Neutrophil (primary cell): ENCODE measurements around the gene XG.

ENCODE experiments used
- H3K27ac ChIP-seq: fragments of 200-600 bp; sonication (generic); 2 replicates; pipeline ENCODE4 v1.5.1; 2016; ENCODE audit warnings: mild to moderate bottlenecking, moderate library complexity
- H3K27me3 ChIP-seq: fragments of 200-600 bp; sonication (generic); 2 replicates; pipeline ENCODE4 v1.6.0; 2016; ENCODE audit warnings: mild to moderate bottlenecking
- H3K36me3 ChIP-seq: fragments of 200-600 bp; sonication (generic); 2 replicates; pipeline ENCODE4 v1.5.1; 2017
- H3K4me1 ChIP-seq, 2 experiments: fragments of 200-600 bp in 1 of 2; sonication (generic) in 1 of 2; 1 replicate in 1 of 2; 2 replicates in 1 of 2; pipeline versions ENCODE4 v1.5.1 to v1.6.1; 2013 to 2016; ENCODE audit warnings: low read depth in 1 of 2, low read length in 1 of 2, mild to moderate bottlenecking in 1 of 2, moderate library complexity in 1 of 2; ENCODE audit not compliant: control insufficient read depth in 1 of 2, insufficient read depth in 1 of 2
- H3K4me3 ChIP-seq, 2 experiments: fragments of 200-600 bp in 1 of 2; sonication (generic) in 1 of 2; 1 replicate in 1 of 2; 2 replicates in 1 of 2; pipeline ENCODE4 v1.5.1; 2013 to 2016; ENCODE audit warnings: low read depth in 1 of 2, low read length in 1 of 2, mild to moderate bottlenecking in 1 of 2, moderate library complexity in 1 of 2
- H3K9me3 ChIP-seq: fragments of 200-600 bp; sonication (generic); 2 replicates; pipeline ENCODE4 v1.5.1; 2016
- CTCF ChIP-seq: fragments of 200-600 bp; sonication (generic); IDR thresholded peaks from 2 replicates; pipeline ENCODE4 v1.5.1; 2016; ENCODE audit warnings: antibody characterized with exemption

XG gene

DNA sequence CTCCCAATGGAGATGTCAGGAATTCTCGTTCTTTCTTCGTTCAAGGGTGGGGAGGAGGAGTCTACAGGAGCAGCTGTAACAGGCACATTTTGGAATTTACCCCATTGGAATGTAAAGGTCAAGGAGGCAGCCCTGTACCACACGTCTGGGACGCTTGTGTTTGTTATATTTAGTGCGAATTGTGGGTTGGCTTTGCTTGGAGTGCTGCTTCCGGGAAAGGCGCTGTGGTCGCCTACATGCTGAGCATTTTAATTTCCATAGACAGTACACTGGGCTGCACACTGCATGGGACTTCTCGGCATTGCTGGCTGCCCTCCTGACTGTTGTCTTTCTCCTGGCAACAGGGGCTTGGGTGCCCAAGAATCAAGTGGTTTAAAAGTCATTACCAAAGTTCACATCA lies 89.7 kb downstream of the XG start:
- no peak overlapping the region for H3K27ac ChIP-seq

DNA sequence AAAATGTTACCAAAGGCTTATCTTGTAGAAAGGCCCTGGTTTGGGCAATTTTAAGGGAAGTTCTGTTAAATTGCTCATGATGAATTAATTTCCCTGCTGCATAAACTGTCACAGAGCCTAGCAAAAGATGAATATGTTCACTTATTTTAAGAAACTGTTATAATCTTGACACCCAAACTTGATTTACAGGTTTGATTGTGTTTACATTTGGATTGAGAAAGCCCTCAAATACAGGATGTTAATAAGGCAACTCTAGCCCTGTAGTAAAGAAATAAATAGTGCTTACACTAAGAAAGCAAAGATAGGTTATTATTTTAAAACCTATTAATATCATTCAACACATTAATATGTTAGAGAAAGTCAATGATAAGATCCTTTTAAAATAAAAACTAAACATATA lies 95.2 kb downstream of the XG start:
- H3K9me3 ChIP-seq, result no peaks in the 10 kb centered on the region
- no peak overlapping the region for H3K27ac ChIP-seq
- H3K36me3 ChIP-seq, result no peaks in the 10 kb centered on the region
- TF ChIP-seq CTCF, result no peak
- no peaks in the 10 kb centered on the region for H3K27me3 ChIP-seq
- H3K4me1 ChIP-seq, result no peaks in the 10 kb centered on the region
- no peak overlapping the region for H3K4me3 ChIP-seq

More for the DNA sequence above, 89.7 kb downstream of the XG start:
- no peak for TF ChIP-seq CTCF
- H3K27me3 ChIP-seq, result no peaks in the 10 kb centered on the region
- no peaks in the 10 kb centered on the region for H3K4me1 ChIP-seq
- H3K36me3 ChIP-seq, result no peaks in the 10 kb centered on the region
- no peak overlapping the region for H3K4me3 ChIP-seq
- H3K9me3 ChIP-seq, result no peaks in the 10 kb centered on the region

- no peak for TF ChIP-seq CTCF
- H3K27me3 ChIP-seq, result no peaks in the 10 kb centered on the region
- H3K4me3 ChIP-seq, result no peak overlapping the region
- H3K36me3 ChIP-seq, result no peaks in the 10 kb centered on the region
- H3K27ac ChIP-seq, result no peak overlapping the region
- no peaks in the 10 kb centered on the region for H3K9me3 ChIP-seq
- no peaks in the 10 kb centered on the region for H3K4me1 ChIP-seq
These were observed 97.0 kb downstream of the XG start for GRCh38 chrX:2848871-2849301.

DNA sequence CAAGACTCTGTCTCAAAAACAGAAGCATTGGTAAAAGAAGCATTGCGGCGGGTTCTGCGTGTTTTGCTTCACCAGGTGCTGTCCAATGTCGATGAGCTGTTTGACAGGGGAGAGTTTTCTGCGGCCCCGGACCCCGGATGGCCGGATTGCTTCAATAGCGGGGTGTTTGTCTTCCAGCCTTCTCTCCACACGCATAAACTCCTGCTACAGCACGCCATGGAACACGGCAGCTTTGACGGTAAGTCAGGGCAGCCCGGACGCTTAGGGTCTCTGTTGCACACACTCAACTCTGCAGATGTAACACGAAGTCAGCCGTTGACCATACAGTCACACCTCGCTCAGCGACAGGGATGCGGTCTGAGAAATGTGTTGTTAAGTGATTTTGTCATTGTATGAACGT lies 103.1 kb downstream of the XG start:
- Histone ChIP-seq H3K4me3 (no peak overlapping the region), H3K4me1 (no peaks in the 10 kb centered on the region), H3K27me3 (no peaks in the 10 kb centered on the region), H3K36me3 (no peaks in the 10 kb centered on the region), H3K27ac (no peak overlapping the region), H3K9me3 (no peaks in the 10 kb centered on the region)
- no peak for TF ChIP-seq CTCF

GRCh38 chrX:2855761-2856160 lies 103.9 kb downstream of the XG start:
- Histone ChIP-seq H3K4me1 (no peaks in the 10 kb centered on the region), H3K9me3 (no peaks in the 10 kb centered on the region), H3K36me3 (no peaks in the 10 kb centered on the region), H3K27me3 (no peaks in the 10 kb centered on the region), H3K27ac (no peak overlapping the region), H3K4me3 (no peak overlapping the region)
- no peak for TF ChIP-seq CTCF

DNA sequence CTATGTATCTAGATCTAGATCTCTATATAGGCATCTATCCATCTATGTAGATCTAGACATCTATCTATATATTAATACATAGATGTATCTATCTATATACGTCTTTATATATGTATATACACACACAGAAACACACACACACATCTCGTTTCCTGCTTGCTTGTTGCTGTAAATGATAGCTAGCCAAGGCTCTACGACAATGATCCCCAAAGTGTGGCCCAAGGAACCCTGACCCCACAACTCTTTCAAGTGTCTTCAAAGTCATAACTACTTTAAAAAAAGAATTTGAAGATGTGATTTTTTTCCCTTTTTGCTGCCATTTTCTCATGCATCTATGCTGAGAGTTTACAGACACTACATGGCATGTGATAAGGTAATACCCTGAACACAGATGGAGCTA lies 105.7 kb downstream of the XG start:
- no peak overlapping the region for H3K4me3 ChIP-seq
- no peaks in the 10 kb centered on the region for H3K4me1 ChIP-seq
- no peaks in the 10 kb centered on the region for H3K36me3 ChIP-seq
- no peaks in the 10 kb centered on the region for H3K9me3 ChIP-seq
- H3K27ac ChIP-seq, result no peak overlapping the region
- no peak for TF ChIP-seq CTCF
- H3K27me3 ChIP-seq, result no peaks in the 10 kb centered on the region
